HG02885 (cell line): Measurements from ENCODE around the gene DEFB114.

Experiments
- ATAC-seq: cut with Tn5 transposase; IDR thresholded peaks from one replicate; pipeline ENCODE4 v1.9.1; 2021; ENCODE audit warnings: mild to moderate bottlenecking; ENCODE audit not compliant: unreplicated experiment, poor library complexity

The DEFB114 gene

DNA sequence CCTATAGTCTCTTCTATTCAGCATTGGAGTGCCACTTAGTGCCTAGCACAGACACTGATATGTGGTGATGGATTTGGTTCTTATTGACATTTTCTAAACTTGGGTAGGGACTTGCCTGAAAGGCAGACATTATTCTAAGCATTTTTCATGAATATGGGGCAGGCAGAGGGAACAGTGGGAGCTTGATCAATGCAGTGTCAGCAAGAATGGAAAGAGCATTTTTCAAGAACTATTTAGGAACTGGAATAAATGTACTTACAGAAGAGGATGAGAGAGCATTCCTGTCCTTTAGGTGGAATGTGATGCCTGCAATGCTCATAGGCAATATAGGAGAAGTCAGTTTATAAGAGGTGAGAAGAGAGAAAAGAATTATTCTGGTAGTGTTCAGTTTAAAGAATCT is 26.2 kb downstream of the DEFB114 start:
- ATAC-seq = no peak

DNA sequence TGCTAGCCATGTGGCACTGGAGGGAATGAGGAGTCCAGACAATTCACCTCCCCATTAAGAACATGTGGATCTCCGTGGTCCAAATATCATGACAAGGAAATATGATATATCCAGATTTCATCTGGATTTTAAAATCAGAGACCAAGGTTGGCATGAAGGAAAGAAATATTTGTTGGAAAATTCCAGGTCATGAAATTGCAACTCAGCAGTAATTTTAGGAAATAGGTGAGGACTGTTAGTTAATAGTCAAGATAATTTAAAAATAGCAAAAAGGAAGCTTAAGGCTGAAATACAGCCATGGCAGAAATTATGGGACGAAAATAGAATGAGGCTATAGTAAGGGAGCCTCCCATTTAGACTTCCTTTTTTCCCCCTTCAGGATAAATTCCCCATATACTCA is 26.9 kb downstream of the DEFB114 start:
- ATAC-seq = no peak

DNA sequence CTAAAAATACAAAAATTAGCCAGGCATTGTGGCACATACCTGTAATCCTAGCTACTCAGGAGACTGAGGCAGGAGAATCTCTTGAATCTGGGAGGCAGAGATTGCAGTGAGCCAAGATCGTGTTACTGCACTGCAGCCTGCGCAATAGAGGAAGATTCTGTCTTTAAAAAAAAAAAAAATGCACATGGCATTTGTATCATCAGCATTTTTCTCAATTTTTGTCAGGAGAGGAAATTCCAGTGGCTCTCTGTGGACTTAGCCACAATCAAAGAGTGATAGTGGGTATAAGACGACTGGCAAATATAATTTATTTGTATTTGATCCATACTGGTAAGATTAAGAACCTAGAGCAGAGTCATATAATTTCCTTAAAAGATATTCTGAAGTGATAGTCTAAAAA is 28.6 kb downstream of the DEFB114 start:
- no peak for ATAC-seq

DNA sequence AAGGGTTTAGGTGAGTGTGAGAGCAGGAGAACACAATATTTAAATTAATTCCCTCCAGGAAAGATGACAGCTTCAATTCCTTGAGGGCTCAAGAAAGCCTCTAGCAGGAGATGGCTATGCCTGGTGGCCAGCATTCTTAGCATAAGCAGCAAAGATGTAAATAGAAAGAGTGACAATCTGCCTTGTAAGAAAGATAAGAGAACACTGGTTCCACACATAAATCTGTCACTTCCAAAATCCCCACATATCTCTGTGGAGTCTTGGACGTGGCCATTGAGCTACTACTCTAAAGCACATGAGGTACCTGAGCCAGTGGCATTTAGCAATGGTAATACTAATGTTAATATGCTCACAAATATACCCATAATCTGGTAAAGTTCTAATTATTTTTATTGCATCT is 29.2 kb downstream of the DEFB114 start:
- ATAC-seq = no peak

DNA sequence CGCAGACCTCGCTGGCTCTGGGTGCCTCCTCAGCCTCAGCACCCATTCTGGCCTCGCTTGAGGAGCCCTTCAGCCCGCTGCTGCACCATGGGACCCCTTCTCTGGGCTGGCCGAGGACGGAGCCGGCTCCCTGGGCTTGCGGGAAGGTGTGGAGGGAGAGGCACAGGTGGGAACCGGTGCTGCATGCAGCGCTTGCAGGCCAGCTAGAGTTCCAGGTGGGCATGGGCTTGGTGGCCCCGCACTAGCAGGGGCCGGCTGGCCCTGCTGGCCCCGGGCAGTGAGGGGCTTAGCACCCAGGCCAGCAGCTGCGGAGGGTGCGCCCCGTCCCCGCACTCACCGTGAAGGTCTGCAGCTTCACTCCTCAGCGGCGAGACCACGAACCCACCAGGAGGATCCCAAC is 30.4 kb downstream of the DEFB114 start:
- ATAC-seq = no peak

DNA sequence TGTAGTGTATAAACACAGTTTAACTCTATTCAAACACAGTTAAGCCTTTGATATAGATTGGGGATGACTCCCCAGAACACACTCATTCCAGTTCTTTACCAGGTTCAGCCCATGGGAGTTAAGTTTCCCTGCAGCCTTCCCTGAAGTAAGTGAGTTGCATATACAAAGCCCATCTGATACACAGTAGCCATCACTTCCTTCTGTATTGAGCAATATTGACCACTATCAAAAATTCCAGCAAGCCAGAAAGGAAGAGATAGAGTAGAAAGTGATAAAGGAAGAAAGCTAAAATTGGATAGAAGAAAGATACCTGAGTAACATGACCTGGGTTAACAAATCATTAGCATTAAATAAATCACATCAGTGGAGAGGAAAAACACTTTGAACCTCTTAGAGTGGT is 34.6 kb downstream of the DEFB114 start:
- ATAC-seq = no peak

DNA sequence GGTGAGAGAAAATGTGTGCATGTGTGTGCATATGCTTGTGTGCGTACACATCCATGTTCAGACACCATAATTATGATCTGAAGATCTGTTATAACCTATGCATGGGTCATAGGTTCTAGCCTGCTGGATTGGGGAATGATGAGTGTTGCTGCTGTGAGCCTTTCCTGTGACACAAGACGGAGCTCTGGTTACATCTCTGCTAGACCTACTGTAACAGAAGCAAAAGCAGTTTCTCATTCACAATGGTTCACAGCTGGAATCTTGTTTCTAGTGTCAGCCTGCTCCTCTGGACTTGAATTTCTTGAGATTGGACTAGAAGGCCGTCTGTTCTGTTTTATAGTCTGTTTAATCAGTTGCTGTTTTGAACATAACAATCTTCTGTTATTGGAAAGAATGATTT is 40.1 kb downstream of the DEFB114 start:
- no peak for ATAC-seq

DNA sequence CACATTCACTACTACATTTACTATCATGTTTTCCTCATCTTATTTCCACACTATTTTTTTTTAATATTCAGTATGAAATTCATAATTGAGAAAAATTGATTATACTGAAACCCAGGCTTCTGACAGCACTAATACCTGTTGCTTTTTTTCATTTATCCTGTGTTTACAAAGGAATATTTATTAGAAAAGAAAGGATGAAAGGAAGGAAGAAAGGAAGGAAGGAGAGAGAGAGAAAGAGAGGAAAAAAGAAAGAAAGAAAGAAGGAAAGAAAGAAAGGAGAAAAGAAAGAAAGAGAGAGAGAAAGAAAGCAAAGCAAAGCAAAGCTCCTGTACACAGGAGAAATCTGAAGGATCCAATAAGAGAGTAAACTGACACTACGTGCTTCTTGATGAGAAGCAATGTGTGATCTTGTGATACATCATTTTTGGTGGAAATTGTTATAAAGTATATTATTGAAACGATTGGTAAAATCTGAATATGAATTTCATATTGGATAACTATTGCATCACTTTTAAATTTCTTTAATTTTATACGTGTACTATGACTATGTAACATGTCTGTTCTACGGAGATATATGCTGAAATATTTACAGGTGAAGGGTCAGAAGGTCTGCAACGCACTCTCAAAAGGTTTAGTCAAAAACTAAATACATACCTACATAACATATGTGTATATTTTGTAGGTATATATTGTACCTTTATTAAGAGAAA is 43.9 kb downstream of the DEFB114 start:
- no peak for ATAC-seq

DNA sequence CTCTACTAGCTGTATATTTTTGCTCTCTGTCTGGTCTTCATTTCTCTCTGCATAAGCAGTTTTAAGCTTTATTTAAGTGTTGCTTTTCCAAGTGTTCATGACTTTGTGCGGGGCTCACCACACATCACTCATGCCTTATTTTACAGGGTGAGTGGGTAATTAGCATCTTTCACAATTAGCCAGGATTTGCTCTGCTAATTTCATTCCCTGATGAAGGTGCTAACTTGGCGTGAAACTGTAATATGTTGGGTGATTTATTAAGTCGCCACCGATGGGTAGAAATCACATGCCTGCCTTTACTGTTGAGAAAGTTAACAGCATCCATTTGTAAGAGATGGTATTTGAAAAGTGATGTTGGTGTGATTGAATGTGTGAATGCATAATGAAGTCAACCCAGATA is 44.7 kb downstream of the DEFB114 start:
- no peak for ATAC-seq

DNA sequence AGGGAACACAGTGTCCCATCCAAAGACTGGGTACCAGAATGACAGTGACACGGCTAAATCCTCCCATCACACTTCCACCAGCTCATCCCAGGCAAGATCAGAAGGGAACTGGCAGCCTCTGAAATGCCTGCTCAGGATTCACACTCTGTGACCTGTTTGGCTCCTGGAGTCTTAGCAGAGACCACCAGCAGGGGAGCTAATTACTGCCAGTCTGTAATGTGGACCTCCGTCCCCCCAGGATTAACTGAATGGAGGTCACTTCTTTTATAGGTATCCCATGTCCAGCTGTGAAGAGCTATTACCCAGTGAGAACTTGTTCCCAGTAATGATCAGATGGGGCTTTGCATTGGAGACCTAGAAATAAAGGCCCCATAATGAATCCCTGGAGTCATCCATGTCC is 45.2 kb downstream of the DEFB114 start:
- ATAC-seq = no peak

DNA sequence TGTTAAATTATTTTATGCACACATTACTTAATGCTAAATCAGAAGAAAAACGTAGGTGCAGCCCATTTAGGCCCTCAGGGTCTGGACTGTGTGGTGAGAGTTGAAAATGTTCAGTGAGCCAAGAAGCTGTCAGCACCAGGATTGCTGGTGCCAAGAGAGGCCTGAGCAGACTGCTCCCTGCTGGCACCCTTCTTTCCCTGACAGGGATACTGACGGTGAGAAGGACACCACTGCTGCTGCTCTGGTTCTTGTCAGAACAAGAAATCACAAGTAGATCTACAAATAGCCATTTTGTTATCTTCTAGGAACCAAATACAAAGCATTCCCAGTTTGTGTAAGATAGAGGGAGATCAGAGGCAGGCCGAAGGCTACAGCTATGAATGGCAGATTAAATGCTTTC is 48.9 kb downstream of the DEFB114 start:
- ATAC-seq = no peak

DNA sequence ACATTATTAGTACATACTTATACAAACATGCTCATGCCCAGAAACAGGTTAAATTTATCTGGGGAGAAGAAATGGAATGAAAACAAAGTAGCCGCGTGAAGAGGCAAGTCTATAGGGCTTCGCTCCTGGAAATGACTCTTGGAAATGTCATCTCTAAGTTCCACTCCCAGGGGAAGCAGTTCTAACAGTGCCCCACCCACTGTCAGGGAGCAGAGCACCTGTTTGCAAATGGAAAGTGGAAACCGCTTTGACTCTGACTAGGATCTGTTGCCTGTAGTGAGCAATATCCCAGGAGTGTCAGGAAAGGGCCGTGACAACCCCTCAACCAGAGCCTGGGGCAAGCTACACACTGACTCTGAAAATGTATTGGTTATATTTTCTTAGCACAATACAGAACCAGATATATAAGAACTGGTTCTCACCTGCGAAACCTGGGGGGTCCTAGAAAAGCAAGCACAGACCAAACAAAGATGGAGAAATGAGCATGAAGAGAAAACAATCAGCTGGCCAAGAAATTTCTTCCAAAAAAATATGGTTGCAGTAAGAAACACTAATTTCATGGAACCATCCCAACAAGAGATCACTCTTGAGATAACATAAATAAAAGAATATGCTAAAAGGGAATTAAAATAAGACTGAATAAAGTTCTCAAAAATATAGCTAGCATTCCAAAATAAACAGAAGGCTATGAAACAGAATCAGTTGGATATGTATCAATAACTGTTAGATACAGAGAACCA is 50.2 kb downstream of the DEFB114 start:
- ATAC-seq = no peak

DNA sequence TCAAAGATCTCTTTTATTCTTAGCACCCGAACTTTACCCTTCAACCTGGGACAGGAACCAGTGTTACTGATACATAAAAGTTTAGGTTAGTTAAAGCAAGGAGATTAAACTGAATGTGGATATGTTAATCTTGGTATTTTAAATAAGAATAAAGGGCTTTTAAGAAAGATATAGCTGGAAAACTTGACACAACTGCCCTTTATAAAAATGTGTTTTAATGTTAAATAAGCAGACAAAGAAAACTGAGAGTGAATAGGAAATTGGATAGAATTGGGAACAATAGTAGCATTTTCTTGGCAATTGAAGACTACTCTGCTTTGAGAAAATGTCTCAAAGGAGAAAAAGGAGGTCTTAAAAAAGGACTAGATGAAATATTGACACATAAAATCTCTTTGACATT is 51.8 kb downstream of the DEFB114 start:
- ATAC-seq = no peak

DNA sequence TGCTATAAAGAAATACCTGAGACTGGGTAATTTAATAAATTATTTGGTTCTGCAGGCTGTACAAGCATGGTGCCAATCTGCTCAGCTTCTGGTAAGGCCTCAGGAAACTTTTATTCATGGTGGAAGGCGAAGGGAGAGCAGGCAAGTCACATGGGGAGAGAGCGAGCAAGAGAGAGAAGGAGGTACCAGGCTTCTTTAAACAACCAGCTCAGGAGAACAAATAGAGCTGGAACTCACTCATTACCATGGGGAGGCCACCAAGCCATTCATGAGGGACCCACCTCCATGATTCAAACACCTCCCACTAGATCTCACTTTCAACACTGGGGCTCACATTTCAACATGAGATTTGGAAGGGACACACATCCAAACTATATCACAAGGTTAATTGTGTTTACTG is 52.7 kb downstream of the DEFB114 start:
- ATAC-seq = no peak
